ENCODE measurements around the gene HORMAD2.

DNA sequence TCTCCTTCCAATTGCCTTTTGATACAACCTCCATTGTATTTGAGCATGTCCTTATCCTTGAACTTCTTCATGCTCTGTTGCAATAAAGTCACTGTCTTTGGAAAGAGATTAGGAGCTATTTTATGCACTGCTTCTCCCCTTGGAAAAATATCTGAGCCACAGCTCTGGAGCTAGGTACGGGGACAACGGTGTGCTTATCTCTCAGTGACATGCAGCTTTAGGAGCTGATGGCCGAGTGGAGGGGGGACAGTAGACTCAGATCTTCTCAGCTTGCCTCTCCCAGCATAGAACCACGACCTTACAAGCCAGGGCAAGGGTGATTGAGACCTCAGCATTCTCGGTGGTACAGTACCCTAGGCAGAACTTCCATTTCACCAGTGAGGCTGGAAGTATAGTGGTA, 64.1 kb downstream of the HORMAD2 start:
- no peak for TF ChIP-seq TAF1 (IDR thresholded peaks at IDR 0.05; ENCODE audit: borderline replicate concordance, low read depth, low read length)
- no peak for TF ChIP-seq POLR2AphosphoS5 (IDR thresholded peaks at IDR 0.05; ENCODE audit: low read depth, low read length)
- TF ChIP-seq, protein P1, sequence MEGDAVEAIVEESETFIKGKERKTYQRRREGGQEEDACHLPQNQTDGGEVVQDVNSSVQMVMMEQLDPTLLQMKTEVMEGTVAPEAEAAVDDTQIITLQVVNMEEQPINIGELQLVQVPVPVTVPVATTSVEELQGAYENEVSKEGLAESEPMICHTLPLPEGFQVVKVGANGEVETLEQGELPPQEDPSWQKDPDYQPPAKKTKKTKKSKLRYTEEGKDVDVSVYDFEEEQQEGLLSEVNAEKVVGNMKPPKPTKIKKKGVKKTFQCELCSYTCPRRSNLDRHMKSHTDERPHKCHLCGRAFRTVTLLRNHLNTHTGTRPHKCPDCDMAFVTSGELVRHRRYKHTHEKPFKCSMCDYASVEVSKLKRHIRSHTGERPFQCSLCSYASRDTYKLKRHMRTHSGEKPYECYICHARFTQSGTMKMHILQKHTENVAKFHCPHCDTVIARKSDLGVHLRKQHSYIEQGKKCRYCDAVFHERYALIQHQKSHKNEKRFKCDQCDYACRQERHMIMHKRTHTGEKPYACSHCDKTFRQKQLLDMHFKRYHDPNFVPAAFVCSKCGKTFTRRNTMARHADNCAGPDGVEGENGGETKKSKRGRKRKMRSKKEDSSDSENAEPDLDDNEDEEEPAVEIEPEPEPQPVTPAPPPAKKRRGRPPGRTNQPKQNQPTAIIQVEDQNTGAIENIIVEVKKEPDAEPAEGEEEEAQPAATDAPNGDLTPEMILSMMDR (IDR thresholded peaks at IDR 0.05) = no peak
- TF ChIP-seq SMC3 (IDR thresholded peaks at IDR 0.05; ENCODE audit: low read depth, low read length) = no peak
- TF ChIP-seq NRF1 (IDR thresholded peaks at IDR 0.05; ENCODE audit: low read depth, low read length) = no peak
- TF ChIP-seq YY1 (IDR thresholded peaks at IDR 0.05; ENCODE audit: low read depth) = no peak
- TF ChIP-seq SIN3A (IDR thresholded peaks at IDR 0.05; ENCODE audit: borderline replicate concordance, low read depth, low read length) = no peak
- TF ChIP-seq MXI1 (IDR thresholded peaks at IDR 0.05; ENCODE audit: low read depth, low read length) = no peak
- no peak for TF ChIP-seq TEAD4 (IDR thresholded peaks at IDR 0.05; ENCODE audit: borderline replicate concordance, insufficient read depth)
- TF ChIP-seq GABPA (IDR thresholded peaks at IDR 0.05; ENCODE audit: low read depth) = no peak
- TF ChIP-seq EZH2phosphoT487 (IDR thresholded peaks at IDR 0.05; ENCODE audit: borderline replicate concordance, low read depth) = no peak
